Occipital lobe (tissue), 2 donors: ENCODE measurements around the gene PPM1A. TPM values are rescaled to one million over a fixed set of nuclear protein-coding genes. Genes with fewer than 3 reads are reported as not detected.
"Not testable (repeated sequence)": the region's sequence is repeated elsewhere in the genome, so short reads cannot be mapped to it uniquely, and the experiment has no call there.

Experiments used
- DNase-seq: peaks from one replicate; lab custom pipeline; 2025; lab: John Stamatoyannopoulos, UW
- total RNA-seq: library from RNA; depleted of rRNA; stranded (reverse); fragments of >200 nt; gene quantifications from one replicate; pipeline ENCODE4 v1.2.3, GENCODE V29; 2014

Gene PPM1A
- total RNA-seq, 1 donor from 2014 or later = 90.0 TPM

GRCh38 chr14:60320860-60321259 lies 71.8 kb downstream of the PPM1A start:
- DNase-seq = not testable (repeated sequence)

- DNase-seq = no peak
These were observed 74.3 kb downstream of the PPM1A start for GRCh38 chr14:60323199-60323896.

GRCh38 chr14:60324837-60325236 lies 75.8 kb downstream of the PPM1A start:
- no peak for DNase-seq

DNA sequence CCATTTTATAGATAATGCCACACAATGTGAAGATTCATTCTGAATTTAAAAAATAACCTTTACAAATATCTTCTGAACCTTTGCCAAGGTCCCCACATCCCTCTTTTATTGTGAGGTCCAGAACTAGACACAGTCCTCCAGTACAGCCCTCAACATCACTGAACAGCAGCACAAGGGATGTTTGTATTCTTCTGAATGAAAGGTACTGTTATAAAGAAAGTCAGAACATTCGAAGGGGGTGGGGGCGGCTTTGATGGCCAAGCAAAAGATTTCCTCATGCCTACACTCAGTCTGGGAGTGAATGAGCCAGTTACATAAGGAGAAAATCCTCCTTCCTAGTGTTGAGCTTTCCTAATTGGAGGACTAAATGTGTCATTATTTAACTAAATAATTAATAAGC lies 77.3 kb downstream of the PPM1A start:
- no peak for DNase-seq

- DNase-seq = no peak
These were observed 78.7 kb downstream of the PPM1A start for GRCh38 chr14:60327447-60328331.

- no peak for DNase-seq
These were observed 79.6 kb downstream of the PPM1A start for GRCh38 chr14:60328583-60328982.

DNA sequence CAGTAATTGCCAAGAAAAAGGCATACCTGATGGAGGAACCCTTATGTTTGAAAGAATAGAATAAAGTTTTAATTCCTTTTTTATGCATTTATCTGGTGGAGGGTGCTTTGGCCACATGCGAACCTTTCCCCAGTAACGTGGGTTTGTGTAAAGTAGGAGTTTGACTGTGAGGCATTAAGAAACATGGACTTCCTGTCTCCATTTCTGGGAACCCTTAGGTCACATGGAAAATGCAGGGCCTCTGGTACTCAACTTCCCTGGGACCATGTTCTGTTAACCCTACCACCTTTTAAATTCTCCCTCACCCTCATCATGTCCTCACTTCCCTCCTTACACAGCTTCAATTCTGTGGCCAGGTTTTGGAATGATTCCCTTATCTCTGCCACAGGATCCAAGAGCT lies 80.3 kb downstream of the PPM1A start:
- DNase-seq = no peak

DNA sequence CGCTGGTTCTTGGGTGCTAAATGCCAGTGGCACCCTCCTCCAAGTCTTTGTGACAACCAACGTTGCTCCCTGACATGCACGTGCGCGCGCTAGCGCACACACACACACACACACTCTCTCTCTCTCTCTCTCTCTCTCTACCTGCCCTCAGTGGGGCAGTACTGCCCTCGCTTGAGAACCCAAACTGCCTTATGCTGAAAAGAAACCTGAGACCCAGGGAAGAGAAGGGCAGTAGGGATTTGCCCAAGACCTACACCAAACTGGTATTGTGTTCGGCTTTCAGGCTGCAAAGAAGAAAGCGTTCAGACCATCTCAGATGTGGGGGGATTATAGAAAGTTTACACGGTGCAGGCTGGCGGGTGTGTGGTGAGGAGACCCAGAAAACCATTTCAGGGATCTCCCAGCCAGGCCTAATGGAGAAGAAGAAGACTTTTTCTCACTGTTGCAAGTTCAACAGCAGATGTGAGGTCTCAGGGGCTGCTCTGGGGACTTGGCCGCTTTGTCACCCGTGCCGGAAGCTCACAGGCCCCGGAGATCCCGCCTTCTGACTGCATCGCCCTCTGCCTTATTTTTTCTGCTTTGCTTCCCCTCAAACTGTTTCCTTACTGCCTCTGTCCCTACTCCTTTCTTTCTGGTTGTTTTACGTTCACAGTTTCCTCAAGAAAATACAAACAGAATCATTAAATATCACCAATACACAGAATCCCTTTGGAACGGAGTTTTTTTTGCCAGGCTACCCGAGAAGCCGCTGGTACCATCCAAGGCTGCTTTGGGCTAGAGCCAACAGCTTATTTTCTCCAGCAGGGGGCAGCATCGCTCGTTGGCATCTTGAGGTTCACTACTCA lies 82.4 kb downstream of the PPM1A start:
- DNase-seq = peak; percentile 1

GRCh38 chr14:60332046-60332399 lies 83.0 kb downstream of the PPM1A start:
- DNase-seq = no peak

- no peak for DNase-seq
These were observed 83.8 kb downstream of the PPM1A start for GRCh38 chr14:60332869-60333268.

DNA sequence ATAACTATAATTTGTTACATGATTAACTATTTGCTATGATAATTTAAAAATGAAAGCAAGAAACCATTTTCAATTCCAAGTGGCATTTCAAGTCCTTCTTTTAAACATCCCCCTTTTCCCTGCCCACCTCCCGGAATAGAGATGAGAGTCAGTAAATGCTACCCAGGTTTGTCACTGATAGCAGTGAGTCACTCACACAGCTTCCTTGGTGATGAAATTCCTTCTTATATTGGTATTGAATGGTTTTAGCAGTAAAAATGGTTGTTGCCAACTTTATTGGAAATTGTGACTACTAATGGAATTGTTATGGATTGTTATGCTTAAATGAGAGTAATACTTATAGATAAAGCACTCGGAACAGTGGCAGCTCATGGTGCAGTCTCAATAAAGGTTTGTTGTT lies 90.5 kb downstream of the PPM1A start:
- no peak for DNase-seq

- no peak for DNase-seq
These were observed 94.6 kb downstream of the PPM1A start for GRCh38 chr14:60343571-60344071.

- no peak for DNase-seq
These were observed 95.7 kb downstream of the PPM1A start for GRCh38 chr14:60344751-60345150.

DNA sequence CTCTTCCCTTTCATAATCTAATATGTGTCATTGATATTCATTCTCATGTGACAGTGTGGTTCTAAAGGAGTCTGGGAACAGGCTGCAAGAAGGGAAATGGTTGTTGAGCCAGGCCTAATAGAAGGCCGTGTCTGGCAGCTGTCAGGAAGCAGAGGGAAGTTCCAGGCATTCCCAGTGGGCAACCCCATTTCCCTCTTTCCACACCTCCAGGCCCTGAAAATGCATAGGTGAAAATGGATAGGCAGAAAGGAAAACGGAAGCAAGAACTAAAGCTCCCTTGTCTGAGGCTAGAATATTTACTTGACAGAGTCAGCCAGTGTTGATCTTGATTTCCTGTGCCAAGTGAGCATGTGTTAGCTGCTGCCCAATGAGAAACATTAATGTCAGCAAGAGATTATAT lies 97.7 kb downstream of the PPM1A start:
- no peak for DNase-seq

GRCh38 chr14:60348211-60348610 lies 99.2 kb downstream of the PPM1A start:
- DNase-seq = no peak

Other genes with a start within 250 kb of the PPM1A start
- 133 TPM for gene PCNX4, start 157.3 kb upstream of the PPM1A start, total RNA-seq
- 47.4 TPM for gene DHRS7, start 83.8 kb upstream of the PPM1A start, total RNA-seq
- not detected for gene C14orf39, start 236.8 kb downstream of the PPM1A start, total RNA-seq